ENCODE data around the gene PRKAG2. TPM values are rescaled to one million over a fixed set of nuclear protein-coding genes. Genes with fewer than 3 reads are reported as not detected.

The PRKAG2 gene
- total RNA-seq, 2 donors from 2014 or later = 38.3 to 78.5 TPM

- Histone ChIP-seq H3K4me1 (ENCODE audit: control insufficient read depth in 1 of 2, low read depth in 2 of 2) (peaks cover 26 to 50% of the 10 kb centered on the region in 2 donors), H3K4me3 (peak overlapping the region; percentile 80), H3K9me3 (no peaks in the 10 kb centered on the region), H3K36me3 (no peaks in the 10 kb centered on the region), H3K27ac (peak overlapping the region; percentile 85 to 90), H3K27me3 (replicated peaks; ENCODE audit: insufficient read depth) (no peaks in the 10 kb centered on the region)
- ATAC-seq (ENCODE audit: insufficient number of reproducible peaks, low FRiP score, low read depth) (no peak), DNase-seq (ENCODE audit: low spot score) (no peak)
- TF ChIP-seq, protein P1, sequence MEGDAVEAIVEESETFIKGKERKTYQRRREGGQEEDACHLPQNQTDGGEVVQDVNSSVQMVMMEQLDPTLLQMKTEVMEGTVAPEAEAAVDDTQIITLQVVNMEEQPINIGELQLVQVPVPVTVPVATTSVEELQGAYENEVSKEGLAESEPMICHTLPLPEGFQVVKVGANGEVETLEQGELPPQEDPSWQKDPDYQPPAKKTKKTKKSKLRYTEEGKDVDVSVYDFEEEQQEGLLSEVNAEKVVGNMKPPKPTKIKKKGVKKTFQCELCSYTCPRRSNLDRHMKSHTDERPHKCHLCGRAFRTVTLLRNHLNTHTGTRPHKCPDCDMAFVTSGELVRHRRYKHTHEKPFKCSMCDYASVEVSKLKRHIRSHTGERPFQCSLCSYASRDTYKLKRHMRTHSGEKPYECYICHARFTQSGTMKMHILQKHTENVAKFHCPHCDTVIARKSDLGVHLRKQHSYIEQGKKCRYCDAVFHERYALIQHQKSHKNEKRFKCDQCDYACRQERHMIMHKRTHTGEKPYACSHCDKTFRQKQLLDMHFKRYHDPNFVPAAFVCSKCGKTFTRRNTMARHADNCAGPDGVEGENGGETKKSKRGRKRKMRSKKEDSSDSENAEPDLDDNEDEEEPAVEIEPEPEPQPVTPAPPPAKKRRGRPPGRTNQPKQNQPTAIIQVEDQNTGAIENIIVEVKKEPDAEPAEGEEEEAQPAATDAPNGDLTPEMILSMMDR (IDR thresholded peaks at IDR 0.05) = no peak
These were observed 245.9 kb downstream of the PRKAG2 start for GRCh38 chr7:151630851-151631569.

- TF ChIP-seq, protein P1 (IDR thresholded peaks at IDR 0.05) = no peak
- Histone ChIP-seq H3K9me3 (no peaks in the 10 kb centered on the region), H3K4me3 (peak overlapping the region; percentile 80), H3K36me3 (no peaks in the 10 kb centered on the region), H3K4me1 (ENCODE audit: control insufficient read depth in 1 of 2, low read depth in 2 of 2) (peaks cover 26 to 47% of the 10 kb centered on the region in 2 donors), H3K27ac (peak overlapping the region in 1 of 2 donors; percentile 85), H3K27me3 (replicated peaks; ENCODE audit: insufficient read depth) (no peaks in the 10 kb centered on the region)
- DNase-seq (ENCODE audit: low spot score) = no peak
- no peak for ATAC-seq (ENCODE audit: insufficient number of reproducible peaks, low FRiP score, low read depth)
These were observed 246.6 kb downstream of the PRKAG2 start for GRCh38 chr7:151630358-151630757.

DNA sequence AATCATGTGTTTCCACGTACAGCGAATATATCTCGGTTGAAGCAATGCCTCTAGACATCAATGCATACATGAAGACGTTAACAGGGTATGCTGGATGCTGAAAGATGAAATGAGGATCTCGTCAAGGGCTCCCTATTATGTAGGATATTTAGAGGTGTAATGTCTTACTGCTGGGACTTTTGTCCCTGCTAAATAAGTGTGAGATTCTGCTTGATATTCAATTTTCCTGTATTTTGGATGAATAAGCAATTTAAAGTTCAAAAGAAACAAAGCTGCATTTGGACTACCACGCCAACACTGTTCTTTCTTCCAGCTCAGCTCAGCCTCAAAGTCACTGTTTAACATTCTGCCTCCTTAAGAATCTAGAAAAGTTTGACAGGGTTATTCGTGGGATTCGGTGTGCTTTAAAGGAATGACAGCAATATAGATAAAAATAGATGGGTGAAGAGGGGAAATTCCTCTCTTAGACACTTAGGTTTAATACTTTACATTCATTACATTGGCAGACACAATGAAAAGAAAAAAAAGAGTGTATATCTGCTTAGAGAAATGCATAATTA, 247.1 kb downstream of the PRKAG2 start:
- no peaks in the 10 kb centered on the region for H3K36me3 ChIP-seq
- DNase-seq (ENCODE audit: low spot score) (no peak), ATAC-seq (ENCODE audit: insufficient number of reproducible peaks, low FRiP score, low read depth) (no peak)
- H3K4me3 ChIP-seq = peak overlapping the region; percentile 80
- TF ChIP-seq, protein P1 (IDR thresholded peaks at IDR 0.05) = no peak
- peak overlapping the region in 1 of 2 donors; percentile 34 for H3K27ac ChIP-seq
- H3K4me1 ChIP-seq (ENCODE audit: control insufficient read depth in 1 of 2, low read depth in 2 of 2) = peaks cover 30 to 51% of the 10 kb centered on the region in 2 donors
- no peaks in the 10 kb centered on the region for H3K27me3 ChIP-seq (replicated peaks; ENCODE audit: insufficient read depth)
- no peaks in the 10 kb centered on the region for H3K9me3 ChIP-seq

GRCh38 chr7:151628846-151629604, 247.9 kb downstream of the PRKAG2 start:
- Histone ChIP-seq H3K4me1 (ENCODE audit: control insufficient read depth in 1 of 2, low read depth in 2 of 2) (peaks cover 30 to 55% of the 10 kb centered on the region in 2 donors), H3K27me3 (replicated peaks; ENCODE audit: insufficient read depth) (no peaks in the 10 kb centered on the region), H3K4me3 (peak overlapping the region; percentile 80)

More at GRCh38 chr7:151628846-151629604, 247.9 kb downstream of the PRKAG2 start:
- no peak for DNase-seq (ENCODE audit: low spot score)
- Histone ChIP-seq H3K9me3 (no peaks in the 10 kb centered on the region), H3K36me3 (no peaks in the 10 kb centered on the region), H3K27ac (peak overlapping the region; percentile 34 to 46)
- TF ChIP-seq, protein P1 (IDR thresholded peaks at IDR 0.05) = no peak
- no peak for ATAC-seq (ENCODE audit: insufficient number of reproducible peaks, low FRiP score, low read depth)
